HG03378 (cell line): Measurements from ENCODE around the gene PRPF31.
A peak's percentile ranks its signal among the peaks of the same experiment; 100 is the strongest.

Experiments used
- ATAC-seq: cut with Tn5 transposase; IDR thresholded peaks from one replicate; pipeline ENCODE4 v1.9.1; 2021; ENCODE audit warnings: mild to moderate bottlenecking, moderate library complexity; ENCODE audit not compliant: unreplicated experiment

The PRPF31 gene

GRCh38 chr19:54106716-54107115, 8.8 kb upstream of the PRPF31 start:
- ATAC-seq = no peak

DNA sequence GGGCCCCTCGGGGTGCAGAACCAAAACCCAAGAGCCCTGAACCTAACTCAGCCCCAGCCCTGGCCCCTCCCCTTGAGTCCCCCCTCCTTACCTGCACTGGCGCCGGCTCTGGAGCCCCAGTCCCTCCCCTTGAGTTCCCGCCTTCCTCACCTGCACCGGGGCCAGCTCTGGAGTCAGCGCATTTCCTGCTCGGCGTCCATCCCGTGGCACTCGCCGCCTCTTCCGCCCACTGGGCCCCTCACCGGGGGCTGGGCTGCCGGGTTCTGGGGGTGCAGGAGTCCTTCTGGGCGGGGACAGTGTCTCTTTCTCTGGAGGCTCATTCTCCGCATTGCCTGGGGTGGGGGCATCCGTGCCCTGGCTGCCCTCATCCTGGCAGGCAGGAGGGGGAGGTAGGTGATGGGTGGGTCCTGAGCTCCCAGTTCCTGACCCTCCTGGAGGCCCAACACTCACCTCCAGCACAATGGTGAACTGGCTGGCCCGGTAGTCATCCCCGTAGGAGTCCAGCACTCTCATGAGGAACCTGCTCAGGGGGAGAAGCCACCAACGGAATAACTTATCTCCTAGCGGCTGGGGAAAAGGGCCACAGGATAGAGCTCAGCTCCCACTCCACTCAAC, 7.6 kb upstream of the PRPF31 start:
- ATAC-seq = no peak

GRCh38 chr19:54108496-54108895, 7.1 kb upstream of the PRPF31 start:
- no peak for ATAC-seq

GRCh38 chr19:54109651-54110050, 5.9 kb upstream of the PRPF31 start:
- no peak for ATAC-seq

DNA sequence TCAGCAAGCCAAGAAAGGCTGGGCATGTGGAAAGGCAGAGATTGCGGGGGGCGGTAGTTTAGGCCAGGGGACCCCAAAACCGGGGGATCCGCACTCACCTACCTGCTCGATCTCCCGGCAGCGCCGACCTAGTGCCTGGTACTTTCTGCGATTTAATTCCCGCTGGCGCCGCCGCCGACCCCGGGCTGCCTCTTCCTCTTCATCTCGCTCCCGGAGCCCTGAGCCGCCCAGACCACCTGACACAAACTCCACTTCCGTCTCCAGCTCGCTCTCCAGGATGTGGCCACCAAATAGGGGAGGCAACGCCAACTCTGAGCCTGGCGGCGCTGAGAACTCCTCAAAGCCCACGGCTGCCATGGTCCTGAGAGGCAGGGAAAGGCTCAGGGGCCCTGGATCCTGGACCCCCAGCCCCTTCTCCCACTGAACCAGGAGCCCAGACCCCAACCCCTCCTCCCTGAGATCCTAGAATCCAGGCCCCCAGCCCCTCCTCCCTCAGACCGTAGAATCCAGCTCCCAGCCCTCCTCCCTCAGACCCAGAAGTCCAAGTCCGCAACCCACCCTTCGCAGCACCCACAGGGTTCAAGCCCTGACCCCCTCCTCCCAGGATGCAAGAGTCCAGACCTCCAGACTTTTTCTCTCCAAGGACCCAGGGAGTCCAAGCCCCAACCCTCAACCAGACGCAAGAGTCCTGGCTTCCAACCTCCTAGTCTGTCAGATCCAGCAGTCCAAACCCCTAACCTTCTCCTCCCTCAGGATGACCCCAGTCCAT, 1.0 kb upstream of the PRPF31 start:
- no peak for ATAC-seq

DNA sequence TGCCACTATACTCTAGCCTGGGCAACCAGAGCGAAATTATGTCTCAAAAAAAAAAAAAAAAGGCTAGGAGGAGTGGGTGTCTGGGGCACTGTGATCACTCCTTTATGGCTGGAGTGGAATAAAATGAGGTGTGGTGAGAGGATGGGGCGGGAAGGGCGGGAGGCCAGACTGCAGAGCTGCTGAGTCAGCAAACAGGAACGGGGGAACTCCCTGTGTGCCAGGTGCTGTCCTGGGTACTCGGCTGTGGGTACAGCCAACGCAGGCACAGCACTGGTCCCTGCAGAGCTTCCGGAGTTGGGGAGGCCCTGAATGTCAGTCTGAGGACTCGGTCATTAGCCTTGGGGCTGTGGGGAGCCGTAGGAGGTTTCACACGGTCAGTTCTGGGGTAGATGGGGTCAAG, 5.7 kb downstream of the PRPF31 start:
- ATAC-seq = no peak

DNA sequence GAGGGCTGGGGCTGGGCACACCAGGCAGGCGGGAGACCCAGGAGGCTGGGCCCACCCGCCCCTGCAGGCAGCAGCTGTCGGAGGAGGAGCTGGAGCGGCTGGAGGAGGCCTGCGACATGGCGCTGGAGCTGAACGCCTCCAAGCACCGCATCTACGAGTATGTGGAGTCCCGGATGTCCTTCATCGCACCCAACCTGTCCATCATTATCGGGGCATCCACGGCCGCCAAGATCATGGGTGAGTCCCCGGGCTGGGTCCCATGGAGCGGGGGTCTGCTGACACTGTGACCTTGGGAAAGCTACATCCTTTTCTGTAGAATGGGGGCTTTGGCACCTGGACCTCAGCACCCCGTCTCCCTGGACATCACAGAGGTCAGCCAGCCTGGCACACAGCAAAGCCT, 8.1 kb downstream of the PRPF31 start:
- no peak for ATAC-seq

DNA sequence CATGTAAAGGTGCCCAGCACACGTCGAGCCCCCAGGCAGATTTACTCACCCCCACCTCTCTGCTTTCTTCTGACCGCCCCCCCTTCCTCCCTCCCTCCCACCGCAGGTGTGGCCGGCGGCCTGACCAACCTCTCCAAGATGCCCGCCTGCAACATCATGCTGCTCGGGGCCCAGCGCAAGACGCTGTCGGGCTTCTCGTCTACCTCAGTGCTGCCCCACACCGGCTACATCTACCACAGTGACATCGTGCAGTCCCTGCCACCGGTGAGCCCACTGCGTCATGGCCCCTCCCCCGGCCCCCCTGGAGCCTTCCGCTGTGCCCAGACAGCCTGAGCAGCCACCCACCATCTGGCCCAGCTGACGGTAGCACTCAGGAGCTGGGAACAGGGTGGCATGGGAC, 8.8 kb downstream of the PRPF31 start:
- no peak for ATAC-seq

DNA sequence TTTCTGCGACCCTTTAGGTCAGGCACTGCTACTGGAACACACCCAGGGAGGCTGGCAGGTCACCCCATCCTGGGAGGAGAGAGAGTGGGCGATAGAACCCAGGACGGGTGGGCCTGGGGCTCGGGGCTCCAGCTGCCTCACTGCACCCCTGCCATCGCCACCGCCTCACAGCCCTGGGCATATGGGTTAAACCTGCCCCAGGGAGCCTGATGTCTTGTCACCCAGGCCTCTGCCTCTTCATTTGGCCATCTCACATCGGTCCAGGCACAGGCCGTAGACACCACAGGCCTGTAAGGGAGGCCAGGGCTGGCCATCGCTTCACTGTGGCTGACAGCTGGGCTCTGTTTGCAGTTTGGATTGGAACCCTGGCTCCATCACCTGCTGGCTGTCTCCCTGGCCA, 10.2 kb downstream of the PRPF31 start:
- no peak for ATAC-seq

GRCh38 chr19:54127688-54128440, 12.3 kb downstream of the PRPF31 start:
- ATAC-seq = no peak

DNA sequence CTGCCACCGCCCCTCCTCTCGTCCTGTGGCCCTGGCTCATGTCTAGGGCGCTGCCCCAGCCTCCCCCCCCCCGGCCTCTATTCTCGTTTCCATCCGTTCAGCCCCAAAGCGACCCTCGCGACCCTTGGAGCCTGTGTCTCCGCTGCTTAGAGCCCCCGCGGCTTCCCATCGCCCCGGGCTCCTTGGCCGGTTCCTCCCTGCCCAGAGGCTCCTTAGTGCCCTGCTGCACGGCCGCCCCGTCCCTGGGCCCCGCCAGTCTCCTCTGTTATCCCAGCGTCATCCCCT, 12.8 kb downstream of the PRPF31 start:
- ATAC-seq = no peak

DNA sequence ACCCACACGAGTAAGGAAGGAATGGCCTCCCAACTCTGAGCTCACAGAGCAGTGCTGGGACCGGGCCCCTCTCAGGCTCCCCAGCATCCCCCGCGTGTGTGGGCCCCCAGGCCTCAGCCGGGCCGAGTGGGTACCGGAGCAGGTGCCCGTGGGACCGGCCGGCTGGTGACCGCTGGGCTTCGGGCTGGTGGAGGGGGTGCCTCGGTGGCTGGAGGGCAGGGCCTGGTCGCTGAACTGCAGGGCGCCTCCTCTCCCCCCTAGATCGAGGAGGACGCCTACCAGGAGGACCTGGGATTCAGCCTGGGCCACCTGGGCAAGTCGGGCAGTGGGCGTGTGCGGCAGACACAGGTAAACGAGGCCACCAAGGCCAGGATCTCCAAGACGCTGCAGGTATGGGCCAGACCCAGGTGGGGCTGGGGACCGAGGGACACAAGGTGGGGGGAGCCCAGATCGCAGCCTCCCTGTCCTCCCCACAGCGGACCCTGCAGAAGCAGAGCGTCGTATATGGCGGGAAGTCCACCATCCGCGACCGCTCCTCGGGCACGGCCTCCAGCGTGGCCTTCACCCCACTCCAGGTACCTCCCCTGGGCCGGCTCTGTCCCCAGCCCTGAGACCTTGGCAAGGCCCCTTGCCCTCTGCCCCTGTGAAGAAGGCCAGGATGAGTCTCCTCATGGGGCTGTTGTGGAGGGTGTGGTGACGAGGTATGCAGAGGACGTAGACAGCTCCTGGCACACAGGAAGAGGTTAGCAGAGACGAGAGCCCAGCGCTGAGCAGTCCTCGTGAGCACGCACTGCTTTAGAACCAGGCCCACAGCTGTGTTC, 13.5 kb downstream of the PRPF31 start:
- no peak for ATAC-seq

GRCh38 chr19:54129617-54129996, 14.1 kb downstream of the PRPF31 start:
- ATAC-seq = no peak

DNA sequence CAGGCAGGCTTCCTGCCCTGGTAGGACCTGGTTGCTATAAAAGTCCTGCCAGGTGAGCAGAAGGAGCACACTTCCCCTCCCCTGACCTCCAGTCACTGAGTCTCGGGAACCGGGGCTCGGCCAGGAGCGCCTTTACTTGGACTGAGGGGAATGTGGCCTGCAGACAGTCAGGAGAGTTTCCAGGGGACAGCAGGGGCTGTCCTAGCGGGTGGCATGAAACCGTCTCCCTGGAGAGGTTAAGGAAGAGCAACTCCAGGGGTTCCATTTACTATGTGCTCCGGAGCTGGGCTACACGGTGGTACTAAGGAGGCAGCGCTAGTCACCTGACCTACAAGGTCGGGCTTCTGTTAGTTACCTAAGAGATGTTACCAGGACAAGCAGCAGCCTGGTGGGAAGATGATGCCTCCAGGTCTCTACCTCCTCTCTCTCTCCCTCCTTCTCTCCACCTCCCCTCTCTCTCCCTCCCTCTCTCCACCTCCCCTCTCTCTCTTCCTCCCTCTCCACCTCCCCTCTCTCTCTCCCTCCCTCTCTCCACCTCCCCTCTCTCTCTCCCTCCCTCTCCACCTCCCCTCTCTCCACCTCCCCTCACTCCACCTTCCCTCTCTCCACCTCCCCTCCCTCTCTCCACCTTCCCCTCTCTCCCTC, 17.9 kb downstream of the PRPF31 start:
- no peak for ATAC-seq

DNA sequence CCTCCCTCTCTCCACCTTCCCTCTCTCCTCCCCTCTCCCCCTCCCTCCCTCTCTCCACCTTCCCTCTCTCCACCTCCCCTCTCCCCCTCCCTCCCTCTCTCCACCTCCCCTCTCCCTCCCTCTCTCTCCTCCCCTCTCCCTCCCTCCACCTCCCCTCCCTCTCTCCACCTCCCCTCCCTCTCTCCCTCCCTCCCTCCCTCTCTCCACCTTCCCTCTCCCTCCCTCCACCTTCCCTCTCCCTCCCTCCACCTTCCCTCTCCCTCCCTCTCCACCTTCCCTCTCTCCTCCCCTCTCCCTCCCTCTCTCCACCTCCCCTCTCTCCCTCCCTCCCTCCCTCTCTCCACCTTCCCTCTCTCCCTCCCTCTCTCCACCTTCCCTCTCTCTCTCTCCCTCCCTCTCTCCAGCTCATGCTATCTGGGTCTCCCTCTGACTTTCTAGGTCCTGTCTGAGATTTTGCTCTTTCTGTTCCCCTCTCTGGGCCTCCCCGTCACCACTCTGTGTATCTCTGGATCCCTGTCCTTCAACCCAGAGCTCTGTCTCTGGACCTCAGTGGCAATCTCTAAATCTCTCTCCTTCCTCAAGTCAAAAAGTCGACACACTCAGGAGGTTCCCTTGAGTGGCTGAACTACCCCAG, 18.5 kb downstream of the PRPF31 start:
- no peak for ATAC-seq

- peak; percentile 0 for ATAC-seq
Measured at GRCh38 chr19:54136086-54136863, 20.7 kb downstream of the PRPF31 start.

- peak; percentile 74 for ATAC-seq
Measured at GRCh38 chr19:54136864-54137698, 21.5 kb downstream of the PRPF31 start.

- ATAC-seq = no peak
Measured at GRCh38 chr19:54137699-54138488, 22.3 kb downstream of the PRPF31 start, which contains the start of gene CNOT3. Gene CNOT3, plus strand, starts transcription at chr19:54137762. Its CDS starts 5,217 bp downstream, at chr19:54142979.
